Neural cell (in vitro differentiated cells): Measurements from ENCODE around the gene KMT2B.

Experiments used
- EP300 ChIP-seq: fragments of 450-650 bp; conservative IDR thresholded peaks from 2 replicates; pipeline ENCODE4 v1.6.1; 2014; ENCODE audit warnings: antibody characterized with exemption, mild to moderate bottlenecking, moderate library complexity; ENCODE audit not compliant: poor library complexity, severe bottlenecking
- EZH2 ChIP-seq: fragments of 200-600, 300-800 bp; shearing (Covaris generic), sonication (generic); IDR thresholded peaks from 2 replicates; pipeline ENCODE4 v1.6.1; 2014; ENCODE audit warnings: antibody characterized with exemption, low read length, borderline replicate concordance, mild to moderate bottlenecking; ENCODE audit not compliant: insufficient read depth, poor library complexity, severe bottlenecking
- POLR2AphosphoS5 ChIP-seq: IDR thresholded peaks from 2 replicates; pipeline ENCODE4 v1.6.1; 2012
- RAD21 ChIP-seq: fragments of 450-650 bp; conservative IDR thresholded peaks from 2 replicates; pipeline ENCODE4 v1.6.1; 2014; ENCODE audit warnings: antibody characterized with exemption, mild to moderate bottlenecking, moderate library complexity
- SMC3 ChIP-seq: fragments of 450-650 bp; conservative IDR thresholded peaks from 2 replicates; pipeline ENCODE4 v1.6.1; 2014; ENCODE audit warnings: antibody characterized with exemption, mild to moderate bottlenecking, moderate library complexity; ENCODE audit not compliant: poor library complexity
- TF ChIP-seq, protein P1 (sequence below): fragments of 450-650 bp; IDR thresholded peaks from 2 replicates; pipeline ENCODE4 v1.5.1; 2014; ENCODE audit warnings: antibody characterized with exemption, mild to moderate bottlenecking, moderate library complexity; ENCODE audit not compliant: poor library complexity, severe bottlenecking

GRCh38 chr19:35718345-35719041 is 690 bp downstream of the KMT2B start:
- TF ChIP-seq POLR2AphosphoS5 (no peak), RAD21 (no peak), EP300 (no peak), EZH2 (no peak), SMC3 (no peak)
- TF ChIP-seq, protein P1, sequence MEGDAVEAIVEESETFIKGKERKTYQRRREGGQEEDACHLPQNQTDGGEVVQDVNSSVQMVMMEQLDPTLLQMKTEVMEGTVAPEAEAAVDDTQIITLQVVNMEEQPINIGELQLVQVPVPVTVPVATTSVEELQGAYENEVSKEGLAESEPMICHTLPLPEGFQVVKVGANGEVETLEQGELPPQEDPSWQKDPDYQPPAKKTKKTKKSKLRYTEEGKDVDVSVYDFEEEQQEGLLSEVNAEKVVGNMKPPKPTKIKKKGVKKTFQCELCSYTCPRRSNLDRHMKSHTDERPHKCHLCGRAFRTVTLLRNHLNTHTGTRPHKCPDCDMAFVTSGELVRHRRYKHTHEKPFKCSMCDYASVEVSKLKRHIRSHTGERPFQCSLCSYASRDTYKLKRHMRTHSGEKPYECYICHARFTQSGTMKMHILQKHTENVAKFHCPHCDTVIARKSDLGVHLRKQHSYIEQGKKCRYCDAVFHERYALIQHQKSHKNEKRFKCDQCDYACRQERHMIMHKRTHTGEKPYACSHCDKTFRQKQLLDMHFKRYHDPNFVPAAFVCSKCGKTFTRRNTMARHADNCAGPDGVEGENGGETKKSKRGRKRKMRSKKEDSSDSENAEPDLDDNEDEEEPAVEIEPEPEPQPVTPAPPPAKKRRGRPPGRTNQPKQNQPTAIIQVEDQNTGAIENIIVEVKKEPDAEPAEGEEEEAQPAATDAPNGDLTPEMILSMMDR: no peak
